GM19397 (cell line): ENCODE data around the gene FAM234A.
"Not testable (repeated sequence)": the region's sequence is repeated elsewhere in the genome, so short reads cannot be mapped to it uniquely, and the experiment has no call there.

ENCODE experiments used
- ATAC-seq: cut with Tn5 transposase; IDR thresholded peaks from one replicate; pipeline ENCODE4 v1.9.1; 2021; ENCODE audit warnings: mild to moderate bottlenecking, moderate library complexity; ENCODE audit not compliant: unreplicated experiment

FAM234A gene, protein sequence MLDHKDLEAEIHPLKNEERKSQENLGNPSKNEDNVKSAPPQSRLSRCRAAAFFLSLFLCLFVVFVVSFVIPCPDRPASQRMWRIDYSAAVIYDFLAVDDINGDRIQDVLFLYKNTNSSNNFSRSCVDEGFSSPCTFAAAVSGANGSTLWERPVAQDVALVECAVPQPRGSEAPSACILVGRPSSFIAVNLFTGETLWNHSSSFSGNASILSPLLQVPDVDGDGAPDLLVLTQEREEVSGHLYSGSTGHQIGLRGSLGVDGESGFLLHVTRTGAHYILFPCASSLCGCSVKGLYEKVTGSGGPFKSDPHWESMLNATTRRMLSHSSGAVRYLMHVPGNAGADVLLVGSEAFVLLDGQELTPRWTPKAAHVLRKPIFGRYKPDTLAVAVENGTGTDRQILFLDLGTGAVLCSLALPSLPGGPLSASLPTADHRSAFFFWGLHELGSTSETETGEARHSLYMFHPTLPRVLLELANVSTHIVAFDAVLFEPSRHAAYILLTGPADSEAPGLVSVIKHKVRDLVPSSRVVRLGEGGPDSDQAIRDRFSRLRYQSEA

DNA sequence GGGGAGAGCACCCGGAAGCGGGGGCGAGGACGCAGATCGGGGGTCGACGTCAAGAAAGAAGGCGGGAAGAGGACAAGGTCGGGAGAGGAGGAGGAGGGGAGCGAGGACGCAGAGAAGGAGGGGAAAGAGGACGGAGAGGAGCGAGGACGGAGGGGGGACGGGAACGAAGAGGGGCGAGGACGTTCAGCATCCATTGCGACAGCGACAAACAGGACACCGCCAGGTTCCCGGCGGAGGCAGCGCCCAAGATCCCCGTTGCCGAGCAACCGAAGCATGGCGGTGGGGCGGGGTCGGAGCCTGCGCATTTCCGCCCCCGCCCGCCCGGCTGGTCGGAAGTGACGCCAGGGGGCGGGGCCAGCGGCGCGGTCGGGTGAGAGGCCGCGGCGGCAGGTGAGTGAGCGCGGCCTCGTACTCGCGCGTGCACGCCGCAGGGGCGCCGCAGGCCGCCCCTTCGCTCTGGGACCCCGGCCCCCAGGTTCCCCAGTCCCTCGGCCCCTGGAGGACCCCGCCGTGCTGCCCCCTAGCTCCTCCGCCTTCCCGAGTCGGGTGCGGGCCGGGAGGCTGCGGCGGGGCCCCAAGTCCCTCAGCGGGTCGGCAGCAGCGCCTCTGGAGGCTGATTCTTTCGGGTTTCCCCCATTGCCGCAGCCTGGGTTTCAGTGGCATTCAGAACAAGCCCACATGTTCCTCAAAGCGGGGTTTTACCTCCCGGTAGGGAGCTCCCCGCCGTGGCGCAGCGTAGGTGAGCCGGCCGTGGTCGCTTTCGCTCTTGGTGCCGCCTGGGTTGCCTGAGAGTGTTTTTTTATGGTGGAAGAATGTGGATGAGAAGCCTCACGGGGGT lies at the start of gene FAM234A:
TSS of gene FAM234A (plus strand) at position 354 of the 838 bp plus-strand sequence. CDS start 19,593 bp downstream, outside the sequence.
- ATAC-seq, result peak; percentile 86

DNA sequence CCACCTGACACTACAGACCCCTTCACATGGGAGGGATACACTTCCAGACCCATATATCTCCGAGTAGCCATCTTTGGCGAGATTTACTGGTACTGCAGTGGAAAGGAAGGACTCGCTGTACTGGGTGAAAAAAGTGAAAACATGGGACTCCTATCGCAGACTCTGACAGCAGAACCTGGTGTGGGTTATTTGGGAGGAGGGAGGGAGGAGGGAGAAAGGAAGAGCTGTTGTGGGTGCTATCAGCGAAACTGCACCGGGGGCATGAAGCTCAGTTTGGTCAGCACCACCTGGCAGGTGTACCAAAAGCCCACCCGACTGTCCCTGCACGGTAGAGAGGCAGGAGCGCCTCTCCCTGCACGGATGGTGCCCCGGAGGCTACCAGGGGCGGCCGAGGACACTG lies 49.4 kb upstream of the FAM234A start:
- ATAC-seq, result no peak

DNA sequence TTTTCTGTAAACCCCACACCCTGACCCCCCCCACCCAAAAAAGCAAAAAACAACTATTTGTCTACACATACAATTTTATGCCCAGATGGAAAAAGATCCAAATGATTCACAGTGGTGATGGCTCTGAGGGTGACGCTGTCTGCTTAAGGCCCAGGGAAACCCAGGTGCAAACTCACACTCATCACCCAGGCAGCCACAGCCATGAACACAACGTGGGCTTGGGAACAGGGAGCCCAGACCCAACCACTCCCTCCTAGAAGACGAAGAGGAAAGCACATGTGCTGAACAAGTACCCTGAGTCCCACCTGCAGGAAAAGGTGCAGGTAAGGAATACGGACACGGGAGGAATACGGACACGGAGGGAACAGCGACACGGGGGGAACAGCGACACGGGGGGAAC lies 48.9 kb upstream of the FAM234A start:
- ATAC-seq, result no peak

DNA sequence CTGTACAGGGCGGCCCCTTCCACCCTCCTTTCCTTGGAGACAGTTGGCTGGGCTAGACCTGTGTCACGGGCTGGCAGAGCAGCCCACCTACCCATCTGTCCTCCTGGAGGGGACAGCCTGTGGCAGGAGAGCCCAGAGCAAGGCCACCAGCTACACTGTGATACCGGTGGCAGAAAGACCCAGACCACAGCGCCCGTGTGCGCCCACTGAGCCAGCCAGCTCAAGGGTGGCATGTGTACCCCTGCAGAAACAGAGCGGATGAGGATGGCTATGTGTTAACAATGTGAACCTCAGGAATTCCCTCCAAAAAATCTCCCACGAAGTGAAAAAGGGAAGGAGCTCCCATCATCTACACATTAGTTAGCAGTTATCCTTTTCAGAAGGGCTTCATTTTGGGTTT lies 47.3 kb upstream of the FAM234A start:
- no peak for ATAC-seq

DNA sequence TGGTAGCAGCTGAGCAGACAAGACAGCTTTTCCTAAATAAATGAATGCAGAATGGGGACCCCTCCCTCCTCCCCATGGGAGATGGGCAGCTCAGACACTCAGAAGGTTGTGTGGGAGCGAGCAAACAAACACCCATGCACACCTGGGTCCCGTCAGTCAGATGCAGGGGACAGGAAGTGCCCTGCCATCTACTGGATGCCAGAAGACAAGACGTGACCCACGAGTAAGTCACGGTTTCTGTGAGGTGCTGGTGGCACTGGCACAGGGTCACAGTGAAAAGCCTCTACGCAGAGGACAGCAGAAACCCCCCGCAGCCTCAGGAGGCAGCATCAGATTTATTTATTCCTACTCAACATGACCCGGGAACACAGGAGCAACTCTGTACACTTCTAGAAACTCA lies 45.9 kb upstream of the FAM234A start:
- ATAC-seq, result no peak

DNA sequence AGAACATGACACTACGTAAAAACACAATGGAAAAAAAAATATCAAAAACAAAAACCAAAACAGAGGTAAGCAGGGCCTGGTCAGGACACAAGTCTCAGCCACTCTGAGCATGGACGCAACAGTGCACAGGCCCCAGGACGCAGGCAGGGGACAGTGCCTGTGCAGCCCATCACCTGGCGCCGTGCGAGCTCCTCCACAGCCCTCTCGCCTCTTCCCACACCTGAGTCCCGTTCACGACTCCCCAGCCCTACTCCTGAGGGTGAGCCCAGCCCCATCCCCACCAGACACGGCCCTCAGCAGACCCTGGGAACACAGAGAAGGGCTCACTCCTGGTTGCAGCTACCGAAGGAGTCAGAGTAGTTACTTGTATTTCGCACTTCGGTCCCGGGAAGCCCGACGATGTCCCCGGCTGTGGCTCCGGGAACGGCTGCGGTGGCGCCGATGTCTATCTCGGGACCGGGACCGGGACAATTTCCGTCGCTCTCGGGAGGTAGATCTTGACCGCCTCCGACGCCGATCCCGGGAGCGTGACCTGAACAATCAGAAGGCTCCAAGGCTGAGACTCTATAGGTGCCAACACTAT lies 44.9 kb upstream of the FAM234A start:
- no peak for ATAC-seq

DNA sequence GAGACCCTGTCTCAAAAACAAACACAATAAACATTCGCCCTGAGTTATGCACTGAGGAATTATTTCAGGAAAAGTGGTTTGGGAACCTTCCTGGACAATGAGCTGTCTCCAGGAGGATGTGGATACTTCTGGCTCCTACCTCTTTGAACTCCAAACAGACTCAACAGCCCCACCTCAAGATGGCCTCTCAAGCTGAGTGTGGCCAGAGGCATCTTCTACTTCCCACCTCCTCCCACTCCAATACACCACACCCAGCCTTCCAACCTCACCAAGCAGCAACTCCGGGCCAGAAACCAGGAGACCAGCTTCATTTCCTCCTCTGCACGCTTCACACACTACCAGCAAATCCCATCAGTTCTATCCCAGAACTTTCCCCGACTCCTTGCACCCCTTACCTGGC lies 42.8 kb upstream of the FAM234A start:
- no peak for ATAC-seq

DNA sequence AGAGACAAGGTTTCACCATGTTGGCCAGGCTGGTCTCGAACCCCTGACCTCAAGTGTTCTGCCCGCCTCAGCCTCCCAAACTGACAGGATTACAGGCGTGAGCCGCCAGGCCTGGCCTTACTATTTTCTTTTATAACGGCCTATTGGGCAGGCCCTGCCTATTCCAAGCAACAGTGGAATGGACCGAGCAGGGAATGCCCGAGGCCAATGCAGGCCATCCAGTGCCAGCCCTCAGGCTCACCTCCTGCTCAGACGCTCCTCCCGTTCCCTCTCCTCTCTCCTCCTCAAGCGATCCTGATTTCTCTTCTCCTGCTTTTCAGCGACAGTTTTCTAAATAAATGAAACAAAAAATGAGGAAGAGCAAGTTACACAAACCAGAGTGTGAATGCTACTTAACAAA lies 41.9 kb upstream of the FAM234A start:
- no peak for ATAC-seq

DNA sequence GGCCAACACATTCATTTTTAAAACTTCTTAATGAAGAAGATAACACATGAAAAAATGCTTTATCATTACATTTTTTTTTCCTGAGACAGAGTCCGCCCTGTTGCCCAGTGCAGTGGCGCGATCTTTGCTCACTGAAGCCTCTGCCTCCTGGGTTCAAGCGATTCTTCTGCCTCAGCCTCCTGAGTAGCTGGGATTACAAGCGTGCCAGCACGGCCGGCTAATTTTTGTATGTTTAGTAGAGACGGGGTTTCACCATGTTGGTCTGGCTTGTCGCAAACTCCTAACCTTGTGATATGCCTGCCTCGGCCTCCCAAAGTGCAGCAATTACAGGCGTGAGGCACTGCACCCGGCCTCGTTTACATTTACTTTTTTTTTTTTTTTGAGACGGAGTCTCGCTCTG lies 41.2 kb upstream of the FAM234A start:
- ATAC-seq, result no peak

DNA sequence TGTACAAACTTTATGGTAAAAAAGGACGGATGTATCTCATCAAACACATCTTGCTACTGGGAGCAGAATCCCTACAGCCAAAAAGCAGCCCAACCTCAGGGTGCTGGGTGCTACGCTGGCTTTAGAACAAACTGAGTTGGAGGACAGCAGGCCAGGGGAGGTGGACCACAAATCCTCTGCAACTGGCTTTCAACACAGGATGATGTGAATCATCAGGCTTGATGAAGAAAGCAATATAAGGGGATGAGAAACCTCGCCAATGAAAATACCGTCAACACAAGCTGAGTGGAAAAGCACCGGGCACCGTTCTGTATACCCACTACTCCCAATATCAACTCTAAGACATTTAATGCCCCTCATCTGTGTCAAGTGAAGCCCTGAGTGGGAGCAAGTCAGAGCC lies 40.1 kb upstream of the FAM234A start:
- ATAC-seq, result no peak

DNA sequence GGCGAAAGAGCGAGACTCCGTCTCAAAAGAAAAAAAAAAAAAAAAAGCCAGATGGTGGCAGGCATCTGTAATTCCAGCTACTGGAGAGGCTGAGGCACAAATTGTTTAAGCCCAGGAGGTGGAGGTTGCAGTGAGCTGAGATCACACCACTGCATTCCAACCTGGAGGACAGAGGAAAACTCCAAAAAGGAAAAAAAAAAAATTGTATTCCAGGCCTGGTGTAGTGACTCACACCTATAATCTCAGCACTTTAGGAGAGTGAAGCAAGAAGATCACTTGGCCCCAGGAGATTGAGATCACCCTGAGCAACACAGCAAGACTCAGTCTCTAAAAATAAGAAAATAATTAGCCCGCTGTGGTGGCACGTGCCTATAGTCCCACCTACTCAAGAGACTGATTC lies 34.2 kb upstream of the FAM234A start:
- ATAC-seq, result no peak

DNA sequence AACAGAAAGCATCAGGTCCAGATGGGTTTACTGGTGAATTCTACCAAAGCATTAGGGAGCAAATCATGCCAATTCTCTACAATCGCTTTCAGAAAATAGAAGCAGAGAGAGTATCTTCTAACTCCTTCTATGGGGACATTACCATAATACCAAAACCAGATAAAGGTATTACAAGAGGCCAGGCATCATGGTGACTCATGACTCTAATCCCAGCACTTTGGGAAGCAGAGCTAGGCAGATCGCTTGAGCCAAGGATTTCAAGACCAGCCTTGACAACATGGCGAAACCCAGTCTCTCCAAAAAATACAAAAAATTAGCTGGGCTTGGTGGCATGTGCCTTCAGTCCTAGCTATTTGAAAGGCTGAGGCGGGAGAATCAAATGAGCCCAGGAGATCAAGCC lies 31.4 kb upstream of the FAM234A start:
- no peak for ATAC-seq

DNA sequence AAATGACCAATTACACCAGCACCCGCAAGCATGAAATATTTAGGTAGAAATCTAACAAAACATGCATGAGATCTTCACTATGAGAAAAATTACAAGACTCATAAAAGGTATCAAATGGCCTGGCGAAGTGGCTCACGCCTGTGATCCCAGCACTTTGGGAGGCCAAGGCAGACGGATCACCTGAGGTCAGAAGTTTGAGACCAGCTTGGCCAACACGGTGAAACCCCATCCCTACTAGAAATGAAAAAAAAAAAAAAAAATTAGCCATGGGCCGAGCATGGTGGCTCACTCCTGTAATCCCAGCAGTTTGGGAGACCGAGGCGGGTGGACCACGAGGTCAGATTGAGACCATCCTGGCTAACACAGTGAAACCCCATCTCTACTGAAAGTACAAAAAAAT lies 30.6 kb upstream of the FAM234A start:
- ATAC-seq, result not testable (repeated sequence)

DNA sequence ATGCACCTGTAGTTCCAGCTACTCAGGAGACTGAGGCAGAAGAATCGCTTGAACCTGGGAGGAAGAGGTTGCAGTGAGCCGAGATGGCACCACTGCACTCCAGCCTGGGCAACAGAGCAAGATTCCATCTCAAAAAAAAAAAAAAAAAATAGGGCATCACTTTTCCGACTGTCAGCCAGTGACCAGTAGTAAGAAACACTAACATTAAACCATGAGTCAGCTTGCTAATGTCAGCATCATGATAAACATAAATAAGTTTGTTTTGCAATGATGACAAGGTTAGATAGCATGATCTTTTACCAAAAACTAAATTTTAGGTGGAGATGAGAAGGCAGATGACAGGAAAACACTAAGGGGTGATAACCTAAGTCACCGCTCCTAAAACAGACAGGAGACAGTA lies 25.3 kb upstream of the FAM234A start:
- ATAC-seq, result not testable (repeated sequence)

DNA sequence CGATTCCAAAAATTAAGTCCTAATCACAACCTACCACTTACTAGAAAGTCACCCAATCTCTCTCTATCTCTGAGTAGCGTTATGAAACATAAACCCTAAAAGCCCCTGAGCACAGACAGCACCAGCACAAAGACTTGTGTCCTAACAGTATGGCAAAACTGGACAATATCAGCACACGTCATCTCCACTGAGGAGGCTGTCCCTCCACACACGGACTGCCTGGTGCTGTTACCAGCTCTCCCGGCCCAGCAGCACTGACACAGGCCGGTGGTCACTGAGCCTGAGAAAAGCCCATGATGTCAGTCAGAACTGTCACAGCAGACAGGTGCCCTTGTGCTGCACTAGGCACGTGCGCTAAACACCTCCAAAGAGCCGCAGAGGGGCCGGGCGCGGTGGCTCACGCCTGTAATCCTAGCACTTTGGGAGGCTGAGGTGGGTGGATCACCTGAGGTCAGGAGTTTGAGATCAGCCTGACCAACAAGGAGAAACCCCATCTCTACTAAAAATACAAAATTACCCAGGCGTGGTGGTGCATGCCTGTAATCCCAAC lies 22.9 kb upstream of the FAM234A start:
- ATAC-seq, result not testable (repeated sequence)

DNA sequence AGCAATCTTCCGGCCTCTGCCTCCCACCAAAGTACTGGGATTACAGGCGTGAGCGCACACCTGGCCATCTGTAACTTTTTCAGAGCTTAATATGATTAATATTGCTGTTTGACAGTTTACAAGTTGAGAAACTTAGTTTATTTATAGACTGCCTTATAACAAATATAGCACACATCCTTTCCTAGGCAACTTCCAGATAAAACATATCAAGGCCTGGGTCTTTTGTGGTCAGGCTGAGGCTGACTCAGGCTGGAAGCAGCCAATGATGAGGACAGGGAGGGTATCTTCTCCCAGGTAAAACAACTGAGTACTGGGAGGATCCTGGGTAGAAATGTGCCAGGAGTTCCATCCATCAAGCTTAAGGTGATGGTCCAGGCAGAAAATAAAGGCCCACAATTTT lies 21.6 kb upstream of the FAM234A start:
- ATAC-seq, result no peak

DNA sequence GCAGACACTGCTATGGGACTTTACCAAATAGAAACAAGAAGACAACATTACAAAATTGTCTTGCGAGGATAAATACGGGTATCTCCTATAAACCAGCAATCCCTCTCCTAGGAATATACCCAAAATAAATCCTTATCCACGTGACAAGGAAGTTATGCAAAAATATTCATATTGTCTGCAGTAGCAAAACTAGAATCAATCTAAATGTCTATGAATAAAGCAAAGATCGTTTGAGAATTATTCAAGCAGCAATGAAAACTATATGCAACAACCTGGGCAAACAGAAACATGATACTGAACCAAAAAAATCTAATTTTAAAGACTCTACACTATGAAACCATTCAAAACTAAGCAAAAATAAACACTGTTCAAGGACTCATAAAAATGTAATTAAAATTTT lies 14.6 kb upstream of the FAM234A start:
- ATAC-seq, result no peak

DNA sequence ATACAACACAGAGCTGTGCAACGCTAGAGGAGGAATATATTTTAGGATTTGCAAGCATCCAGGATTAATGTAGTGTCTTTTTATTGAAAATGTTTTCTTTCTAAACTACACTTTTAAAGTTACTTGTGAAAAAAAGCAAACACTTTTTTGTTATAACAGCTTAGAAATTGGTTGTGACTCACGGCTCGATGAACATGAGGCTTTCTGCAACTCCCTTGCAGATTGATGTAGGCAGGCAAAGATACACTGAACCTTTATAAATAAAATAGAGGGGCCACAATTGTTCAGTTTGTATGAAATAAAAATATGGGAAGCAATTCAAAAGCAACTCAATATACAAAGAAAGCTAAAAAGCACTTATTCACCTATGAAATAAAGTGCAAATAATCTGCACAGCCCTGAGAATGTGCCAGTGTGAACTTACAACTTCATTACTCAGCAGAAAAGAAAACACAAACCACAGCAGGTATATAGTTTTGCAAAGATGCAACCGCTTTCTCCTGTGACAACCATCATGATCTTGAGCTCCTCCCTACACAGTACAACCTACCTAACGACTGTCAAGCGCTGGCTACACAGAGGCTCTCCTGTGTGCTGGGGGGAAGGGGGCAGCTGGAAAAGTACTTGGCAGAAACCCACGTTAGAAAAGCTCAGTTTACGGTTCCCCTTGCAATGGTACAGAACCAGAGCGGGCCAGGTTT lies 6.3 kb upstream of the FAM234A start:
- no peak for ATAC-seq

DNA sequence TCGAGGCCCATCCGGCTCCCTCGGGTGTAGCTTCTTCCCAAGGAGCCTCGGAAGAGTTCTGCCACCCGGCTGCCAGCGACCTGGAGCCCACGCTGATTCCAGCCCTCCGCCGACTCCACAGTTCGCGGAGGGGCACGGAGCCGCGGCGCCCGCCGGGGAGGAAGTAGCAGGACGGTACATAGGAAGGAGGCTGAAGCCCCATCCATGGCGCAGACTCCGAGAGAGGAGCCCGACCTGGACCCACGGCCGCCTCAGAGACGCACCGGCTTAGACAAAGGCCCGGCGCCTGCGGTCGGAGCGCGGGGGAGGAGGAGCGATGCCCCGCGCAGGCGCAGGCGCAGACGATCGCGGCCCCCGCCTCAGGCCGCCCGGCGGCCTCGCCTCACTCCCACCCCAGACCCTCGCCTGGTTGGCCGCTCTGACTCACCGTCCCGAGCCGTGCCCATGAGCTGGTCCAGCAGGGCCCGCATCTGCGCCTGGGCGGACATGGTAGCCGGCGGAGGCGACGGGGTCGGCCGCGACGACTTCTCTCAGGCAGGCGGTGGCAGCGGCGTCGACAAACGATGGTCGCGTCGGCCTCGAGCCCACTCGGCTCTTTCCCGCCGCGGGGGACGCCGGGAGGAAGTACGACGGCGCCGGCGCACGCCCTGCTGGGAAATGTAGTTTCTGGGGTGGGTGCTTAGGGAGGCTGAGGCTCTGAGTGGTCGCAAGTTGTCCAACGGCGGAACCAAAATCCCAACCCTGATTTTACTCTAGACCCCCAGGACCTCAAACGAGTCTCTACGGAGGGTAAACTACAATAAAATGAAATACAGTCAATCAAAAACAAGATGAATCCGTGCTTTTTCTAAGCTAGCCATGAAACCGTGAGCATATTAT lies 5.5 kb upstream of the FAM234A start, which contains the start of gene LUC7L:
TSS of gene LUC7L (minus strand) at position 598 of the 879 bp plus-strand sequence. CDS start at position 488, 110 bp downstream.
- peak; percentile 82 for ATAC-seq
